ENCODE measurements around the gene CNIH1. TPM values are rescaled to one million over a fixed set of nuclear protein-coding genes. Genes with fewer than 3 reads are reported as not detected.

The CNIH1 gene
- total and polyA plus RNA-seq, 4 experiments from 2014 or later, result 46.9 to 128 (median 71.6) TPM

GRCh38 chr14:54399560-54399959, 41.6 kb downstream of the CNIH1 start:
- Histone ChIP-seq H3K36me3 (ENCODE audit: insufficient read depth, low read length) (no peaks in the 10 kb centered on the region), H3K4me1 (ENCODE audit: insufficient read depth, low read length) (peaks cover 18% of the 10 kb centered on the region), H3K9me3 (ENCODE audit: control insufficient read depth in 1 of 2, low read length in 2 of 2) (no peaks in the 10 kb centered on the region), H3K27me3 (ENCODE audit: insufficient read depth, low read length) (no peaks in the 10 kb centered on the region), H3K4me3 (ENCODE audit: low read length in 2 of 2) (no peak overlapping the region), H3K27ac (ENCODE audit: low read depth, low read length) (no peak overlapping the region)
- no peaks in the 10 kb centered on the region for H3K27me3 Mint-ChIP-seq
- H3K36me3 Mint-ChIP-seq, result peaks cover 0 to 3% of the 10 kb centered on the region in 2 donors
- H3K27ac Mint-ChIP-seq, result no peak overlapping the region
- H3K4me1 Mint-ChIP-seq, result peaks cover 10 to 23% (median 15%) of the 10 kb centered on the region in 4 donors
- H3K9me3 Mint-ChIP-seq, result no peaks in the 10 kb centered on the region
- intact Hi-C loops (cut with micrococcal nuclease), result loop anchor here (10.0 kb wide), 1 partner anchor 505 kb away; the partner anchor contains the start of gene GCH1
- no peak for DNase-seq
- ChIA-PET CTCF (ENCODE audit: partially characterized antibody) (no interaction called here), POLR2A (ENCODE audit: partially characterized antibody) (no interaction called here)
- H3K4me3 Mint-ChIP-seq, result peak overlapping the region in 2 of 8 donors; percentile 5 to 76

- Histone ChIP-seq H3K4me3 (ENCODE audit: low read length in 2 of 2) (peak within 1 kb of the TSS; percentile 69 to 73), H3K9me3 (ENCODE audit: control insufficient read depth in 1 of 2, low read length in 2 of 2) (no peaks in the 10 kb centered on the region), H3K27ac (ENCODE audit: low read depth, low read length) (peak within 1 kb of the TSS; percentile 51), H3K4me1 (ENCODE audit: insufficient read depth, low read length) (peaks cover 18% of the 10 kb centered on the region), H3K36me3 (ENCODE audit: insufficient read depth, low read length) (no peaks in the 10 kb centered on the region), H3K27me3 (ENCODE audit: insufficient read depth, low read length) (no peaks in the 10 kb centered on the region)
- Mint-ChIP-seq H3K4me1 (peaks cover 10 to 23% (median 15%) of the 10 kb centered on the region in 4 donors), H3K4me3 (peak within 1 kb of the TSS; percentile 87 to 92 (median 89)), H3K9me3 (no peaks in the 10 kb centered on the region), H3K27me3 (peaks cover under 1 to 3% of the 10 kb centered on the region in 2 donors), H3K36me3 (peaks cover 0 to 3% of the 10 kb centered on the region in 2 donors), H3K27ac (peak within 1 kb of the TSS; percentile 57 to 96 (median 86))
- ChIA-PET CTCF (ENCODE audit: partially characterized antibody) (interaction anchor here (1.2 to 4.2 kb wide), 5 partner anchors 10 to 113 kb away, joined by 3 to 22 read pairs (median 4); partner anchors contain the start of gene CGRRF1), POLR2A (ENCODE audit: partially characterized antibody) (interaction anchor here (0.9 to 1.7 kb wide), 9 partner anchors 9 to 506 kb away, joined by 3 to 6 read pairs (median 4); partner anchors contain the start of genes CGRRF1, GCH1, GMFB and SAMD4A)
- peak; percentile 97 for DNase-seq
- intact Hi-C loops (cut with micrococcal nuclease), result loop anchor here (1.0 to 10.0 kb wide), 7 partner anchors 45 to 1722 kb away; partner anchors contain the start of genes CGRRF1, CNIH1, GCH1 and GMFB
Observed at GRCh38 chr14:54396493-54397335, 44.5 kb downstream of the CNIH1 start, which contains the start of gene CDKN3. Gene CDKN3, plus strand, starts transcription at chr14:54397007. Its CDS starts 62 bp downstream, at chr14:54397069.

GRCh38 chr14:54396183-54396492, 45.0 kb downstream of the CNIH1 start:
- intact Hi-C loops (cut with micrococcal nuclease), result loop anchor here (1.0 to 10.0 kb wide), 7 partner anchors 45 to 1723 kb away; partner anchors contain the start of genes CGRRF1, CNIH1, GCH1 and GMFB
- peaks cover 10 to 23% (median 15%) of the 10 kb centered on the region in 4 donors for H3K4me1 Mint-ChIP-seq
- H3K36me3 Mint-ChIP-seq, result peaks cover 0 to 3% of the 10 kb centered on the region in 2 donors
- DNase-seq, result no peak
- H3K9me3 ChIP-seq (ENCODE audit: control insufficient read depth in 1 of 2, low read length in 2 of 2), result no peaks in the 10 kb centered on the region
- no peaks in the 10 kb centered on the region for H3K36me3 ChIP-seq (ENCODE audit: insufficient read depth, low read length)
- H3K27me3 Mint-ChIP-seq, result peaks cover 2 to 3% of the 10 kb centered on the region in 2 donors
- peak overlapping the region; percentile 87 to 92 (median 89) for H3K4me3 Mint-ChIP-seq
- H3K27me3 ChIP-seq (ENCODE audit: insufficient read depth, low read length), result no peaks in the 10 kb centered on the region
- H3K27ac Mint-ChIP-seq, result peak overlapping the region in 4 of 7 donors; percentile 77 to 96 (median 84)
- ChIA-PET POLR2A (ENCODE audit: partially characterized antibody) (interaction anchor here (1.0 to 1.7 kb wide), 7 partner anchors 40 to 507 kb away, joined by 3 to 6 read pairs (median 4); partner anchors contain the start of genes CGRRF1, GCH1, GMFB and SAMD4A), CTCF (ENCODE audit: partially characterized antibody) (interaction anchor here (0.8 to 4.2 kb wide), 4 partner anchors 10 to 168 kb away, joined by 3 to 22 read pairs (median 5); no protein-coding TSS in a partner anchor)
- no peaks in the 10 kb centered on the region for H3K9me3 Mint-ChIP-seq
- peak overlapping the region in 1 of 2 donors; percentile 73 for H3K4me3 ChIP-seq (ENCODE audit: low read length in 2 of 2)
- H3K4me1 ChIP-seq (ENCODE audit: insufficient read depth, low read length), result peaks cover 18% of the 10 kb centered on the region
- peak overlapping the region; percentile 51 for H3K27ac ChIP-seq (ENCODE audit: low read depth, low read length)

GRCh38 chr14:54395716-54396115, 45.5 kb downstream of the CNIH1 start:
- Mint-ChIP-seq H3K27me3 (peaks cover 2 to 3% of the 10 kb centered on the region in 2 donors), H3K4me1 (peaks cover 10 to 23% (median 15%) of the 10 kb centered on the region in 4 donors), H3K9me3 (no peaks in the 10 kb centered on the region), H3K36me3 (peaks cover 0 to 3% of the 10 kb centered on the region in 2 donors), H3K4me3 (peak overlapping the region in 5 of 8 donors; percentile 13 to 74 (median 47)), H3K27ac (peak overlapping the region in 2 of 7 donors; percentile 24 to 83)
- Histone ChIP-seq H3K36me3 (ENCODE audit: insufficient read depth, low read length) (no peaks in the 10 kb centered on the region), H3K27ac (ENCODE audit: low read depth, low read length) (no peak overlapping the region), H3K4me1 (ENCODE audit: insufficient read depth, low read length) (peaks cover 18% of the 10 kb centered on the region), H3K27me3 (ENCODE audit: insufficient read depth, low read length) (no peaks in the 10 kb centered on the region), H3K4me3 (ENCODE audit: low read length in 2 of 2) (no peak overlapping the region), H3K9me3 (ENCODE audit: control insufficient read depth in 1 of 2, low read length in 2 of 2) (no peaks in the 10 kb centered on the region)
- ChIA-PET CTCF (ENCODE audit: partially characterized antibody) (interaction anchor here (0.8 to 4.2 kb wide), 4 partner anchors 9 to 168 kb away, joined by 3 to 22 read pairs (median 5); no protein-coding TSS in a partner anchor), POLR2A (ENCODE audit: partially characterized antibody) (interaction anchor here (1.0 kb wide), 1 partner anchor 114 kb away, joined by 4 read pairs; the partner anchor contains the start of gene CGRRF1)
- no peak for DNase-seq
- intact Hi-C loops (cut with micrococcal nuclease), result loop anchor here (1.0 to 10.0 kb wide), 7 partner anchors 46 to 1723 kb away; partner anchors contain the start of genes CGRRF1, CNIH1, GCH1 and GMFB

GRCh38 chr14:54395284-54395683, 45.9 kb downstream of the CNIH1 start:
- Histone ChIP-seq H3K36me3 (ENCODE audit: insufficient read depth, low read length) (no peaks in the 10 kb centered on the region), H3K27me3 (ENCODE audit: insufficient read depth, low read length) (no peaks in the 10 kb centered on the region), H3K4me3 (ENCODE audit: low read length in 2 of 2) (no peak overlapping the region), H3K27ac (ENCODE audit: low read depth, low read length) (no peak overlapping the region), H3K9me3 (ENCODE audit: control insufficient read depth in 1 of 2, low read length in 2 of 2) (no peaks in the 10 kb centered on the region), H3K4me1 (ENCODE audit: insufficient read depth, low read length) (peaks cover 18% of the 10 kb centered on the region)
- Mint-ChIP-seq H3K36me3 (peaks cover 0 to 3% of the 10 kb centered on the region in 2 donors), H3K9me3 (no peaks in the 10 kb centered on the region), H3K27me3 (peaks cover 2 to 3% of the 10 kb centered on the region in 2 donors), H3K27ac (no peak overlapping the region), H3K4me1 (peaks cover 10 to 23% (median 15%) of the 10 kb centered on the region in 4 donors), H3K4me3 (peak overlapping the region in 1 of 8 donors; percentile 72)
- ChIA-PET CTCF (ENCODE audit: partially characterized antibody) (interaction anchor here (0.6 to 4.2 kb wide), 4 partner anchors 44 to 169 kb away, joined by 3 to 22 read pairs (median 6); no protein-coding TSS in a partner anchor), POLR2A (ENCODE audit: partially characterized antibody) (no interaction called here)
- DNase-seq, result no peak
- intact Hi-C loops (cut with micrococcal nuclease), result loop anchor here (10.0 kb wide), 1 partner anchor 510 kb away; the partner anchor contains the start of gene GCH1

GRCh38 chr14:54394596-54394995, 46.6 kb downstream of the CNIH1 start:
- peaks cover 18% of the 10 kb centered on the region for H3K4me1 ChIP-seq (ENCODE audit: insufficient read depth, low read length)
- intact Hi-C loops (cut with micrococcal nuclease), result loop anchor here (10.0 kb wide), 1 partner anchor 510 kb away; the partner anchor contains the start of gene GCH1
- Mint-ChIP-seq H3K4me1 (peaks cover 10 to 23% (median 15%) of the 10 kb centered on the region in 4 donors), H3K4me3 (no peak overlapping the region), H3K36me3 (peaks cover 0 to 3% of the 10 kb centered on the region in 2 donors), H3K9me3 (no peaks in the 10 kb centered on the region), H3K27ac (no peak overlapping the region), H3K27me3 (peaks cover 2 to 3% of the 10 kb centered on the region in 2 donors)
- no peak for DNase-seq
- POLR2A ChIA-PET (ENCODE audit: partially characterized antibody), result no interaction called here
- no peak overlapping the region for H3K27ac ChIP-seq (ENCODE audit: low read depth, low read length)
- CTCF ChIA-PET (ENCODE audit: partially characterized antibody), result interaction anchor here (0.6 to 4.2 kb wide), 3 partner anchors 45 to 61 kb away, joined by 4 to 22 read pairs (median 7); no protein-coding TSS in a partner anchor
- H3K27me3 ChIP-seq (ENCODE audit: insufficient read depth, low read length), result no peaks in the 10 kb centered on the region
- H3K9me3 ChIP-seq (ENCODE audit: control insufficient read depth in 1 of 2, low read length in 2 of 2), result no peaks in the 10 kb centered on the region
- no peak overlapping the region for H3K4me3 ChIP-seq (ENCODE audit: low read length in 2 of 2)
- H3K36me3 ChIP-seq (ENCODE audit: insufficient read depth, low read length), result no peaks in the 10 kb centered on the region
